SIG-M5 (cell line): ENCODE results near the gene CELF2.
"Not testable (repeated sequence)": the region's sequence is repeated elsewhere in the genome, so short reads cannot be mapped to it uniquely, and the experiment has no call there.

Experiments used
- DNase-seq: peaks from one replicate; lab custom pipeline; 2025; lab: John Stamatoyannopoulos, UW

Gene CELF2

GRCh38 chr10:11357439-11357838 lies 339.8 kb downstream of the CELF2 start:
- no peak for DNase-seq

GRCh38 chr10:11358011-11358410 lies 340.3 kb downstream of the CELF2 start:
- DNase-seq, result no peak

DNA sequence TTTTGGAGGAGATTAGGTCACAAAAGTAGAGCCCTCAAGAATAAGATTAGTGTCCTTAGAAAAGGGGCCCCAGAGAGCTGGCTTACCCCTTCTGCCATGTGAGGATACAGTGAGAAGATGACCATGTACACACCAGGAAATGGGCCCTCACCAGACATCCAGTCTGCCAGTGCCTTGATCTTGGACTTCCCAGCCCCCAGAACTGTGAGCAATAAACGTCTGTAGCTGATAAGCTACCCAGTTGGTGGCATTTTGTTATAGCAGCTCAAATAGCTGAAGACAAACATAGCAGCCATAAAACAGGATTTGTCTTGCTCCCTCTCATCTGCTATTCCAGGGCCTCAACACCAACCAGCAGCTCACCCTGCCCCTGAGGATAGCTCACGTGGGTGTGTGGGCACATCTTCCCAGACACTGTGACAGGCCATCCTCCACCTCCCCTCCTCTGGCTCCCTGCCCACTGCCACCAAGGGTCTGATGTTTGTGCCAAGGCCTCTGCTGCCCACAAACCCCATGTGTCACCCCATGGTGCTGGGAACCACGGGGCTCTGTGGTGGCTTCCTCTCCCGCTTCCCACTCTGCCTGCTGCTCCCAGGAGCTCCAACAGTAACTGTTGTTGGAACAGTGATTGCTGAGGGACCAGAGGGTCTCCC lies 341.4 kb downstream of the CELF2 start:
- no peak for DNase-seq

DNA sequence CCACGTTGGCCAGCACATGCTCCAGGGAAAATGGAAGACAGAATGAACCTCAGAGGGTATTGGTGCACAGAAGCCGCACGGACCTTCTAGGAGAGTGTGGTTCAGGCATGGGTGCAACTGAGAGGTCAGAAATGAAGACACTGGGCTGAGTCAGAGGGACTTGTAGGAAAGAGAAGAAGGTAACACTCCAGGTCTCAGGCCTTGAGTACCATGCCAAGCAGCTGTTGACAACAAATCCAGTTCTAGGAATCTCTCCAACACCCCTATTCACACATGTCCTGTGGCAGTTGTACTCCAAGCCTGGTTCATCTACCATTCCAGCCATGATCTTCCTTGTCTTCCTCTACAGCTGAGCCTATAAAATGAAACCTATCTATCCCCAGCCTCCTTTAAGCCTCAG lies 342.2 kb downstream of the CELF2 start:
- DNase-seq, result no peak

DNA sequence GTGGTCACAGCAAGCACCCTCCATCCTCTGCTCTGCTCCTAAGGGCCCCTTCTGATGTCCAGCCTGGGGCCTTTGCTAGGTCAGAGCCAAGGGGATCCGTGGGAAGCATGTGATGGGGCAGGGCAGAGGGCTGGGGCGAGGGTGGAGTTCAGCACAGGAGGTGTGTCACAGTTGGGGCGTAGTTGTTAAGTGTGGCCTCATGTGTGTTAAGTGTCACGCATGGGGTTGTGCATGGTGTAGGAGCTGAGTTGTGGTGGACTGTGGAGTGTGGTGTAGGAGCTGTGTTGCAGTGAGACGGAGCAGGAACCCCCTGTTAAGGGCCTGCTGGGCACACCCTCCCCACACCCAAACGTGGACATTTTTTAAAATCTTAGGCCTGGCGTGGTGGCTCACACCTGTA lies 345.8 kb downstream of the CELF2 start:
- no peak for DNase-seq

GRCh38 chr10:11364241-11364640 lies 346.6 kb downstream of the CELF2 start:
- no peak for DNase-seq

DNA sequence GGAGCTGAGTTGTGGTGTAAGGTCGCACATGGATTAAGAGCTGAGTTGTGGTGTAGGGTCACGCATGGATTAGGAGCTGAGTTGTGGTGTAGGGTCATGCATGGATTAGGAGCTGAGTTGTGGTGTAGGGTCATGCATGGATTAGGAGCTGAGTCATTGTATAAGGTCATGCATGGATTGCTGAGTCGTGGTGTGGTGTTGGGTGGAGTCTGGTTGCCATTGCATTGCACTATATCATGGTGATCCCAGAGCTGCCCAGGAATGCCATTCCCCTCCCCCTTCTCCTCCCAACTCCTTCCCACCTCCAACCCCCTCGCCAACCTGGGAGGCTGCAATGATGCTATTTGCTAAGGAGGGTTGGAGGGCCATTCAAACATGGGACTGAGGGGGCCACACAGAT lies 349.2 kb downstream of the CELF2 start:
- DNase-seq, result not testable (repeated sequence)

DNA sequence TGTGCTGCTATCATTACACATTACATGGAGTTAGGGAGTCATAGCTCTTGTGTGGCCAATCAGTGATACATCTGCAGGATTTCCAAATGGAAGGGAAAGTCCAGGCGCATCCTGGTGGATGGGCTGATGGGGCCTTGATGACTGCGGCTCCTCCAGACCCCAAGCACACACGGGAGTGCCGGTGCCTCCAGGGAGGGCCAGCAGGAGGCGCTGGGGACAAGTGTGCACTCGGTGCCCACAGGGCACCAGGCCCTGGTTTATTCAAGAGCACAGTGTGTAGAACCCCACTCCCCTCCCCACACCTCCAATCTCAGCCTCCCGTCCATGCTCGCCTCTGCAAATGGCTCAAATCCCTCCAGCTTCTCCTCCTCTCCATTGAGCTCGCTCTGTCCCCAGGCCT lies 349.8 kb downstream of the CELF2 start:
- DNase-seq, result no peak

- DNase-seq, result no peak
Observed at GRCh38 chr10:11373717-11374171, 356.1 kb downstream of the CELF2 start.

GRCh38 chr10:11377267-11377666 lies 359.6 kb downstream of the CELF2 start:
- DNase-seq, result no peak

DNA sequence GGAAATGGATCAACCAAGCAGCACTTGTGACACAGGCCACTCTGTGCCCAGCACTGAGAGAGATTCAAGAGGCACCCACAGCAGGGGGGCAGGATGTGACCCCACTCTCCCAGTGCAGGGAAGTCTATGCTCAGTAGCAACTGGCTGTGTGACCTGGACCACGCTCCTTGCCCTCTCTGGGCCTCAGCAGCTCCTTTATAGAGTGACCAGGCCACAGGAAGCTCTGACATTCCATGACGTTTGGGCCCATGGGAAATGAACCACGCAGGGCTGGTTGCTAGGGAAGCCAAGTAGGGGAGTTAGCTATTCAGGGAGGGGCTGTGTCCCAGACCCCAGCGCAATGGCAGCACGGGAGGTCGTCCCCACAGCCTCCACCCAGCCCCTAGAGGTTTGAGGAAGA lies 361.2 kb downstream of the CELF2 start:
- no peak for DNase-seq

DNA sequence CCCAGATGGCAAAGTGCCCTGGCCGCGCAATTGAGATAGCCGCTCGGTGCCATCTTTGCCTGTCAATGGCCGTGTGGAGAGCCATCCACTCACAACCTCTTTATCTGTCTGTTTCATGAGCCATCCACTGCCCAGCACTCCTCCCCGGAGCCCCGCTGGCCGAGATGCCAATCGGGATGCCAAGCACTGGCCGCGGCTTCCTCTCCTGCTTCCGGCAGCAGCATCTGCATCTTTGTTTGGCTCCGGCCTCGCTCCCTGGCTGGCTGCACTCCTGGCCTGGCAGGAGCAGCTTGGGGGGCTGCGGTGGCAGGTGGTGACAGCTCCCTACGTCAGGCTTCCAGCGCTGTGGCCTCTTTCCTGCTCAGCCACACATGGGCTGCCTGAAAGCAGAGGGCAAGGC lies 362.1 kb downstream of the CELF2 start:
- DNase-seq, result no peak

- DNase-seq, result no peak
Observed at GRCh38 chr10:11381023-11381422, 363.4 kb downstream of the CELF2 start.

DNA sequence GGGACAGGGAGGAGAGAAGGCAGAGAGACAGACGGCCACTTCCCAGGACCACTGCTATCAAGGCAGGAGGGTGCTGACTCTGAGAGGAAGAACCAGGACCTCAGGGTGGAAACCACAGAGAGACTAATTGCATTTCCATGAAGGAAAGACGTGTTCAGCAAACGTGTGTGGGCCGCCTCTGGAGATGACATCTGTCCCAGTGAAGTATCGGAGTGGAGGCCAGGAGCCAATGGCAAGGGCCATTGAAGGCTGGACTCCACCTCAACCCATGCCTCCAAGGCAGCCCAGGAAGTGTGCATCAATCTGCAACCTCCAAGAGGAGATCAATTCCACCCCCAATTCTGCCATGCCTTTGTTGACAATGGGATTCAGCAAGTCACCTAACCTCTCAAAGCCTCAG lies 363.8 kb downstream of the CELF2 start:
- no peak for DNase-seq

- DNase-seq, result no peak
Observed at GRCh38 chr10:11382187-11382586, 364.5 kb downstream of the CELF2 start.

DNA sequence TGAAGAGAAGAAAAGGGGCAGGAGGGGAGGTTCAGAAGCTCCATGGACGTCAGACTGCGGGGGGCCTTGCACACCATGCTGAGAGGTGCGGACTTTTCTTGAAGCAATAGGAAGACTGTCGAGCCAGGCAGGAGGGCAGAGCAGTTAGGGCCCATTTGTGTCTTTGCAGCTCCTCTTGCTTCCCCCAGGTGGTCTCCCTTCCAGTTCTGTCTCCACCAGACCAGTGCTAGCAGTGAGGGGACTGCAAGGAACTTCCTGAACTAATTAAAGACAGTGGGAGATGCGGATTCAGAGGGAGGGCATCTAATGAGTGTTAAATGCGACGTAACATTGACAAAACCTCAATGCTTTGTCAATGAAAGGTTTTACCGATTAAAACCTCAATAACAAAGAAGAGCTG lies 368.4 kb downstream of the CELF2 start:
- DNase-seq, result no peak
